Kidney (tissue), 14 donors: ENCODE measurements around the gene ATP6V0E1. TPM values are rescaled to one million over a fixed set of nuclear protein-coding genes. Genes with fewer than 3 reads are reported as not detected.
A peak's percentile ranks its signal among the peaks of the same experiment; 100 is the strongest.

Experiments
- DNase-seq, 5 donors: peaks; one replicate each; pipeline ENCODE4 v3.0.0-alpha.2; 2013 to 2020
- FAIRE-seq: peaks from 2 replicates; lab custom pipeline; 2012; peaks lifted over from hg19 to GRCh38; lab: Jason Lieb, UNC
- H3K27ac ChIP-seq, 2 donors: one replicate each; pipeline ENCODE4 v1.7.0; 2013; ENCODE audit warnings: low read depth in 2 of 2, low read length in 2 of 2, inconsistent platforms in 1 of 2
- H3K27me3 ChIP-seq: one replicate; pipeline ENCODE4 v1.7.1; 2013; ENCODE audit warnings: low read length, inconsistent platforms; ENCODE audit not compliant: control insufficient read depth, insufficient read depth
- H3K36me3 ChIP-seq, 3 donors: one replicate each; pipeline versions ENCODE4 v1.7.0 to v1.7.1; 2013; ENCODE audit warnings: low read length in 3 of 3, control low read depth in 1 of 3, inconsistent platforms in 1 of 3; ENCODE audit not compliant: insufficient read depth in 3 of 3, control insufficient read depth in 2 of 3
- H3K4me1 ChIP-seq, 3 donors: one replicate each; pipeline versions ENCODE4 v1.7.0 to v1.7.1; 2013; ENCODE audit warnings: low read length in 3 of 3, inconsistent platforms in 1 of 3, low read depth in 1 of 3; ENCODE audit not compliant: control insufficient read depth in 2 of 3, insufficient read depth in 2 of 3
- H3K4me3 ChIP-seq, 3 donors: one replicate each; pipeline versions ENCODE4 v1.7.0 to v1.8.1; 2013; ENCODE audit warnings: low read length in 3 of 3, control low read depth in 1 of 3, inconsistent platforms in 1 of 3
- H3K9ac ChIP-seq, 3 donors: one replicate each; pipeline versions ENCODE4 v1.7.0 to v1.7.1; 2013; ENCODE audit warnings: low read length in 3 of 3, control low read depth in 1 of 3, inconsistent platforms in 1 of 3
- H3K9me3 ChIP-seq, 3 donors: one replicate each; pipeline versions ENCODE4 v1.7.0 to v1.7.1; 2013; ENCODE audit warnings: low read length in 3 of 3, control low read depth in 1 of 3, inconsistent platforms in 1 of 3; ENCODE audit not compliant: control insufficient read depth in 2 of 3, insufficient read depth in 1 of 3
- CTCF ChIP-seq: IDR thresholded peaks from 3 replicates; pipeline ENCODE4 v1.5.1; 2012; ENCODE audit warnings: mild to moderate bottlenecking, moderate library complexity, borderline replicate concordance; ENCODE audit not compliant: insufficient read depth; ENCODE audit errors: extremely low read depth
- intact Hi-C: fragments of 100-400 bp; cut with DNase I; formaldehyde crosslinking; loops from one replicate; pipeline ENCODE4 v1.11.1; 2022
- polyA plus RNA-seq: library from polyadenylated mRNA; stranded (reverse); fragments of 350-450 nt; fragmentation: Illumina TruSeq; extraction: RNeasy Lipid Tissue Mini Kit (QIAGEN cat#74804); gene quantifications from one replicate; pipeline ENCODE4 v1.2.3, GENCODE V29; 2014; ENCODE audit warnings: low read depth, low replicate concordance; ENCODE audit not compliant: insufficient read depth
- total RNA-seq: library from RNA; stranded (reverse); fragmentation: NEBNext Ultra II Directional; extraction: Animal tissue kit (Norgen Biotek cat#: 25700); gene quantifications from one replicate; pipeline ENCODE4 v1.2.1, GENCODE V29; 2021
- donor health status: control.
- donor health status: control.
- donor health status: control.
- donor health status: control.
- donor health status: control.
- donor health status: DM: yes; HTN: yes; CAD: no.
- donor health status: Normal renal cell carcinoma (clear cell type).

Gene ATP6V0E1
- total and polyA plus RNA-seq, 2 donors from 2014 or later: 352 to 804 TPM

GRCh38 chr5:172941067-172941516 lies 42.5 kb upstream of the ATP6V0E1 start:
- no peak overlapping the region for H3K27ac ChIP-seq
- no peaks in the 10 kb centered on the region for H3K27me3 ChIP-seq
- H3K9me3 ChIP-seq: no peaks in the 10 kb centered on the region
- DNase-seq (no peak), FAIRE-seq (no peak)
- peaks cover 0 to 4% (median 0%) of the 10 kb centered on the region in 3 donors for H3K4me1 ChIP-seq
- H3K9ac ChIP-seq: no peak overlapping the region
- no peak overlapping the region for H3K4me3 ChIP-seq
- H3K36me3 ChIP-seq: peaks cover 0 to 20% (median 13%) of the 10 kb centered on the region in 3 donors
- TF ChIP-seq CTCF: no peak
- intact Hi-C loops: loop anchor here (10.0 kb wide), 1 partner anchor 466 kb away; no protein-coding TSS in a partner anchor

GRCh38 chr5:172942556-172942955 lies 41.0 kb upstream of the ATP6V0E1 start:
- Histone ChIP-seq H3K27me3 (no peaks in the 10 kb centered on the region), H3K4me1 (peaks cover 0 to 4% (median 0%) of the 10 kb centered on the region in 3 donors), H3K36me3 (peaks cover 0 to 20% (median 15%) of the 10 kb centered on the region in 3 donors), H3K4me3 (no peak overlapping the region), H3K9ac (no peak overlapping the region), H3K27ac (no peak overlapping the region), H3K9me3 (no peaks in the 10 kb centered on the region)
- intact Hi-C loops: loop anchor here (10.0 kb wide), 1 partner anchor 468 kb away; no protein-coding TSS in a partner anchor
- FAIRE-seq (no peak), DNase-seq (no peak)
- TF ChIP-seq CTCF: no peak

- DNase-seq (peak; percentile 51 to 93 (median 91)), FAIRE-seq (no peak)
- Histone ChIP-seq H3K36me3 (peaks cover 0 to 17% (median 8%) of the 10 kb centered on the region in 3 donors), H3K27ac (no peak overlapping the region), H3K9ac (no peak overlapping the region), H3K4me3 (no peak overlapping the region), H3K4me1 (peaks cover 0 to 4% (median 0%) of the 10 kb centered on the region in 3 donors), H3K27me3 (no peaks in the 10 kb centered on the region), H3K9me3 (no peaks in the 10 kb centered on the region)
- TF ChIP-seq CTCF: no peak
- intact Hi-C loops: loop anchor here (10.0 kb wide), 1 partner anchor 469 kb away; no protein-coding TSS in a partner anchor
Measured at GRCh38 chr5:172943283-172943841, 40.2 kb upstream of the ATP6V0E1 start.
